Measurements from ENCODE around the gene ATOH1.

Gene ATOH1

DNA sequence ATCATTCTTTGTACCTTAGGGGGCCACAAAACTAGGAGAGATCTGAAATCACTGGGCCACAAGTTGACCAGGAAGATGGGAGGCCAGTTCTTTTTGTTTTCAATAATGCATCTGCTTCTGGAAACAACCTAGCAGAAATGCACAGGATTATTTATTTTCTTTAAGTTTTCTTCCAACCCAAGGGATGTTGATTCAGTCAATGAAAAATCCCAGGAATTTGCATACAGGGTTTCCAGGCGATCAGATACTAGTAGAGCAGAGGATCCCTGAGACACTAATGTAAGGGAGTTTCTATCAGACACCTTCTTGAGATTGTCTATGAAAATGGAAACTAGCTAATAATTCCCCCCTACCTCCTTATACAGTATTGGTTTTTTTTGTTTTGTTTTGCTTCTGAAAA, 7.4 kb downstream of the ATOH1 start:
- DNase-seq (ENCODE audit: low read depth): no peak

DNA sequence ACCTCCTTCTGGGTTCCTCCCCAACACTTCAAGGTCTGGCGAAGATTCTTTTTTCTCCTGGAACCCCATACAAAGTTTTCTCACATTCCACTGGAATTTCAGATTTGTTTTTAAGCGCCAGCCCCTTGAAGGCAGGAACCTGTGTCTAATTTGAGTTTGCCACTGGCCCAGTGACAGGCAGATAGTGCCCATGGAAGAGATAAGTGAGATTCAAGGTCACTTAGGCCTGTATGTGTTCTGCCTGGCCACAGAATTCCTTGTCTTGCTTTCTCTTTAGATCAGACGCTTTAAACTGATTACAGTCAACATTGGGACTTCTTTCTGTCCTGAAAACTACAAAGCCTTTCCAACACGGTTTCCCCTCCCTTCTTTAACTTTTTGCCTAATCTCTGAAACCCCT, 11.2 kb downstream of the ATOH1 start:
- DNase-seq (ENCODE audit: low read depth): no peak

DNA sequence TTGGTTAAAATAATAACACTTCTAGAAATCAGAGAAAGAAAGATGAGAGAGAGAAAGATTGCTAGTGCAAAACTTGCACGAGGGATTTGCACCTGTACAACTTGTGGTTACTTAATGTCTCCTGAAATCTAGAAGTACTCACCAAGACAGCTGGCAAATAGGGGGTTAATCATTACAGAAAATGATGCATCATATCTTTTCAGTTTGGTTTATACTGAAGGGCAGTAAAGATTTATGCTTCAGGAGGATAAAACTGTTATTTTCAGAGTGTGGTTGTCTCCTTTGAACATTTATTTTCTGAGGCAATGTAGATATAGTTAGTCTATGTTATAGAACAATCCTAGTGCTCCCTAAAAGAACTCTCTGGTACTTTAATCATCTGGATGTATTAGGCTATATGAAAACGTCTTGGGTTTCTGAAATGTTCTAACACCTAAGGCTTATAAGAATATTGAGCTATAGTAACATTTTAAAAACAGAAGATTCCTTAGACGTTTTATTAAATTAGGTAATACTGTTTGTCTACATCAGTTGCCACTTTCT, 13.3 kb downstream of the ATOH1 start:
- DNase-seq (ENCODE audit: low read depth): no peak

DNA sequence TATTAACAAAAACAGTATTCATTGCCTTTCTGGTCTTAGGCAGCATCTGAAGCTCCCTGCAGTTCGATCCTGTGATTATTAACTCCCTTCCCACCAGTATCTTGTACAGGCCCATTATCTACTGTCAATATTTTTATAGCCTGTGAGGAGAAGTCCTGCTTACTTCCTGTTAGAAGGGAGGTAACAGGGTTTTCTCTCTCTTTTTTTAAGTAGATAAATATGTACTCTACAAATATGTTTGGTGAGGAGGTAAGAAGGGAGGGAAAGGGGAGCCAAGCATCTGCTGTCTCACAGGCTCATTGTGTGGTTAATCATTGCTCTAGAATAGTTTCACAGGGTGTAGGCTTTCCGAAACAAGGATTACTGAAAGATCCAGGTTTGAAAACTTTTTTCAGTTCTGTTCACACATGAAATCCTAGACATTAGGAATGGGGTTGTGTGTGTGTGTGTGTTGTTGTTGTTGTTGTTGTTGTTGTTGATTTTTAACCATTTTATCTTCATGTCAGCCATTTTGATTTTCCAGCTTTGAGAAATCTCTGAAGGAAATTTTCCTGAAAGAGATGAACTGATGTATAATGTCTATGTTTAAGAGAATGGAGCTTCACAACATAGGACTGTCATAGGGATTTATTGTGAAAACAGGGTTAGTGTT, 14.2 kb downstream of the ATOH1 start:
- no peak for DNase-seq (ENCODE audit: low read depth)

DNA sequence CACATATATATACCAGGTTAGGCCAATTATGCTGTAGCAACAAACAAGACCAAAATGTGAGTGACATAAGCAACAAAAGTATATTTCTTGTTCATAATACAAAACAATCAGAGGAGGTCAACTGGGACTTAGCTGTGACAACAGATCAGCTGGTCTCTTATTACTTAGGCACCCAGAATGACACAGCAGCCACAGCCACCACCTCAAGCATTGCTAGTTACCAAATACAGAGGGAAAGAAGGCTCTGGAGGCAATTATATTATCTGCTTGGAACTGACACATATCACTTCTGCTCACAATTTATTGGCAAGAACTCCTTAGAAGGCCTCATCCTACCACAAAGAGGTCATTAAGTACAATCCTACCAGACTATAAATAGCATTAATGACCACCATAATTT, 15.2 kb downstream of the ATOH1 start:
- no peak for DNase-seq (ENCODE audit: low read depth)

DNA sequence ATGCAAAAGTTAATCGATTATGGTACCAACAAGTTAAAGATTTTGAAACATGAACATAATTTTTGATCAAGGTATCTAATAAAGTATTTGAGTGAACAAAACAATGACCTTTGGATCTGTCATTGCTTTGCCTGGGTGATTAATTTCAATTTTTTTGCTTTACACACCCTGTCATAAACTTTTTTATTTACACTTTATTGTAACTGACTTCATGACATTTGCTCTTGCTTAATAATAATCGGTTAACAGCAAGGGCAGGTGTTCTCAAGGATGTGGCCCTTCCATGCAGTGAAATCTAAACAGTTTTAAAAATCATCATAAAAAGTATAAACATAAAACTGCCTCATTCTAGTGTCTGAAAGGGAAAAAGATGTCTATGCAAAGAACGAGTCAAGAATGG, 24.1 kb downstream of the ATOH1 start:
- DNase-seq (ENCODE audit: low read depth): no peak

DNA sequence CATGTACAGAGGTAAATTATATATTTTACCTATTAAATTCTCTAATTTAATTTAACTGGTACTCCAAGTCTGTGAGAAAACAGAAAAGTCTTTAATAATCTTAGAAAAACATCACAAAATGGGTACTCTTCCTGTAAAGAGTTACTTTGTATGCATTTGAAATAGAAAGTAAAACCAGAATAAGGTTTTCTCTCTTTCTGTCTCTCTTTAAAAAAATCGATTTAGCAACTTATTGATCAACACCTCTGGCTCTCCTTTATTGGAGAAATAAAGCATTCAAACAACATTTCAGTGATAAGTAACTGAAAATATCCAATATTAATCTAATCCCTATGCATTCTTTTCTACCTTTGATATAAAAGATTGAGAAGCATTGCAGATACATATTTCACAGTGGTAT, 27.4 kb downstream of the ATOH1 start:
- DNase-seq (ENCODE audit: low read depth): no peak

DNA sequence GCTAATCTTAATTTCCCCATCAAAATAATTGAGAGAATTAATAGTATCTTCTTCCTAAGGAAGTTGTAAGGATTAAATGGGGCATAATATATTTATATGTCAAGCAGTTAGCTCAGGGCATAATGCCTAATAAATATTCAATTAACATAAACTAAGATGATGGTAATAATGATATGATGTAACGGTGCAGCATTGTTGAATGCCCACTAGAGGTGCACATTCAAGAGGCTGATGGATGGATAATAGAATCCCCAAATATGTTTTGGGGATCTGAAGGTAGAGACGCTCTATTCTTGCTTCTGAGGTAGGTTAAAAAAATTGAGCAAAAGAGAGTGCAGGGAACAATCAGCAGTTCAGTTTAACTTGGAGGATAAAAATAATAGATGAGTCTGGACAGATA, 37.1 kb downstream of the ATOH1 start:
- no peak for DNase-seq (ENCODE audit: low read depth)

DNA sequence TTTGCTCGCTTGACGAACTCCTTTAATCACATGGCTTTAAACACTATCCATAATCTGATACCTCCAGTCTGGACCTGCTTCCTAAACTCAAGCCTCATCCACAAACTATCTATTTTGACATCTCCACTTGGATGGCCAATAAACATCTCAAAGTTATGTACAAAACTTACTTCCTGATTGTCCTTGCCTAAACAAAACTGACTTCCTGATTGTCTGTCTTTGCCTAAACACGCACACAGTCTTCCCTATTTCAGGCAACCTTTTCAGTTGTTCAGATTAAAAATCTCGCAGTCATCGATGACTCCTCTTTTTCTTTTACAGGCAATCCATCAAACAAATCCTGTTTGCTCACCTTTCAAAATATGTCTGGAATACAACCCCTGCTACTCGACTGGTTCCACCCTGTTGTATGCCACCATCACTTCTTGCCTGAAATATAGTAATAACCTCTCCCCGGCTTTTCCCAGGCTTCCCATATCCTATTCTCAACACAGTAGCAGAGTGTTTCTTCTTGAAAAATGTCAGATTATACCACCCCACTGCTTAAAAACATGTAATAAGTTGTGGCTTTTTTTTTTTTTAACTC, 39.0 kb downstream of the ATOH1 start:
- DNase-seq (ENCODE audit: low read depth): no peak

DNA sequence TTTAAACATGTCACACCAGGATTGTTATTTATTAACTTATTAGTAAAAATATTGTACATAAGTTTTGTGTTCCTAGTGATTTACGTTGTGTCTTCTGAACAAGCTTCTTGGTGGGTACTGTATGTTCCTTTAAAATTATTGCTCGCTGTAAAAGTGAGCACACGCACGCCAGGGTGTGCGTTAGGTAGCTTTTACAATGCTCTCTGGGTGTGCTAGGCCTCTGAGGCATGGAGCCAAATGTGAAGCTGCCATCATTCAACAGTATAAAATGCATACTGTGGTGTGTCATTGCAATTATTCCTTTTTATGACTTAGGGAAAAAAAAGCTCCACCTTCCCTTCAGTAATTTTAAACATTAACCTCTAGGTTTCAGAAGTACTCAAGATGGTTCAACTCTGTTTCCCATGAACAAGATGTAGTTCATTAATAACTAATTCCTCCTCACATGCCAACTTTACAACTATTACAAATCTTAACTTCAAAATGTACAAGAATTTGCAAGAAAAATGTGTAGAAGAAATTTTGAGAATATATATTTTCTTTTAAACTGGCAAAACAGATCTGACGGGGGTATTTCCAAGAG, 42.4 kb downstream of the ATOH1 start:
- no peak for DNase-seq (ENCODE audit: low read depth)

DNA sequence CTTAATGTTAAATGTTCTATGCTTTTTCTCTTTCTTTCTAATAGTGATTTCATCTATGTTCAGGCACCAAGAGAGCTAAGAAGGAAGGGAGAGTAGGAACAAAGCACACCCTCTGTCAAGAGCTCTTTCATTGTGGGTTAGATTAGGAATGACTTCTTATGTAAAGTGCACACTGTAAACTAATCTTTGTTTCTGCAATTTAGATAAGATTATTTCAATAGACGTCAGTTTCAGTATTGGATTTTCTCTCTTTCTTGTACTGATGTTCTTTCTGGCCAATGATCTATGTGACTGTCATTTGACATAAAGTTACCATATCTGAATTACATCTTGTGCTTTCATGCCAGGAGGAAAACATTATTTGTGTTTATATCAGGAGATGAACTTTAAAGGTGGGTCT, 48.2 kb downstream of the ATOH1 start:
- no peak for DNase-seq (ENCODE audit: low read depth)

DNA sequence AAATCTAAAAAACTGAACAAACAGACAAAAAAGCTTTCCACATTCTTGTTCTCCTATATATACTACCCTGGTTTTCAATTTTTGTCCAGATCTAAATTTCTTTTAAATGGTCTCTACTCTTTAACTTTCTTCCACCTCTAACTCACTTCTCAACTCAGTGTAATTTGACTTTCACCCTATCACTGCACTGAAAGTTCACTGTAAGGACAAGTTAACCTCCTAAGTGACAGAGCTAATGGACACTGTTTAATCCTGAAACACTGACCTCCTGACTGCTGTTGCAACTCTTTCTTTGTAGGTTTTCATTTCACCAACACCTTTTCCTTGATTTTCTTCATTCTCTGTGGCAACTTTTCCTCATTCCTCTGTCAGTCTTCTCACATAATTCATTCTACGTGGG, 50.0 kb downstream of the ATOH1 start:
- DNase-seq (ENCODE audit: low read depth): no peak

DNA sequence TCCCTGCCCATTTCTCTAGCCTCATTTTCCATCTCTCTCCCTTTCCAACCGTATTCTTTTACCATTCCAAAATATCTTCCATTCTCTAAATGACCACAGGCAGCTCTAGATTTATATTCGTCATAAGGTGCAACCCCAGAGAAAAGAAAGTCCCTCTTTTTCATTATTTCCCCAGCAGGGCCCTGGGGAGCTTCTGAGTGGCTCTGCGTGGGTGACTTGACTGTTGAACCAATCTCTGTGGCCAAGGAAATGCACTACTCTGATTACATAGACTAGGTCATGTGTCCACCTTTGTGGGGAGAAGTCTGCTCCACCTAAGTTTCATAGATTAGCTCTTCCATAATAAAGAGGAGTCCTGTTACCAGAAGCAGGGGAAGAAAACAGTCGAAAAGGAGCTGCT, 51.4 kb downstream of the ATOH1 start:
- DNase-seq (ENCODE audit: low read depth): no peak

All from HS-27A (cell line).